GM12878 (cell line): Measurements from ENCODE around the gene SKP2. TPM values are rescaled to one million over a fixed set of nuclear protein-coding genes. Genes with fewer than 3 reads are reported as not detected.
"Not testable (repeated sequence)": the region's sequence is repeated elsewhere in the genome, so short reads cannot be mapped to it uniquely, and the experiment has no call there.

Experiments
- ATAC-seq: fragments of 200-7000 bp; cut with Tn5 transposase; 3 replicates; pipeline ENCODE4 v1.9.1; 2020; ENCODE audit warnings: mild to moderate bottlenecking, moderate library complexity
- BruUV-seq: library from RNA; stranded (reverse); fragments of 400-500 nt; replicated peaks from 2 replicates; lab custom pipeline; 2021; lab: Mats Ljungman, UMichigan
- CTCF ChIA-PET: fragments of 300-600 bp; sonication (Branson Sonifier 250); formaldehyde crosslinking; extraction: SDS; loops from one replicate; lab custom pipeline; 2021; ENCODE audit warnings: inconsistent platforms; lab: Yijun Ruan, JAX
- POLR2A ChIA-PET: fragments of 350-600 bp; formaldehyde crosslinking; extraction: SDS; loops from one replicate; lab custom pipeline; 2021; ENCODE audit warnings: inconsistent platforms; lab: Charles Lee
- RAD21 ChIA-PET: fragments of 300-600 bp; sonication (Branson Sonifier 250); formaldehyde crosslinking; loops from one replicate; lab custom pipeline; 2023; ENCODE audit warnings: antibody characterized with exemption; ENCODE audit not compliant: unreplicated experiment; lab: Charles Lee
- SMC1A ChIA-PET: fragments of 300-600 bp; sonication (Branson Sonifier 250); formaldehyde crosslinking; loops from one replicate; lab custom pipeline; 2023; ENCODE audit not compliant: unreplicated experiment, uncharacterized antibody; lab: Charles Lee
- DNase-seq: peaks from one replicate; pipeline ENCODE4 v3.0.0-alpha.2; 2011; ENCODE audit warnings: low read depth, low spot score
- FAIRE-seq: peaks from 3 replicates; lab custom pipeline; 2011; peaks lifted over from hg19 to GRCh38; lab: Jason Lieb, UNC
- H2AFZ ChIP-seq: 2 replicates; pipeline ENCODE4 v1.6.0; 2011; ENCODE audit warnings: low read depth, low read length, control low read depth; ENCODE audit not compliant: control insufficient read depth
- H3K27ac ChIP-seq: 2 replicates; pipeline ENCODE4 v1.5.1; 2011; ENCODE audit warnings: control low read depth; ENCODE audit not compliant: control insufficient read depth, insufficient read depth
- H3K27me3 ChIP-seq, 2 experiments: replicated peaks in 1 of 2; 2 replicates each; pipeline versions ENCODE4 v1.6.0 to v1.6.1; 2011; ENCODE audit warnings: low read length in 1 of 2; ENCODE audit not compliant: control insufficient read depth in 2 of 2, insufficient read depth in 2 of 2
- H3K36me3 ChIP-seq, 2 experiments: 2 replicates each; pipeline ENCODE4 v1.5.1; 2011; ENCODE audit warnings: low read length in 1 of 2; ENCODE audit not compliant: control insufficient read depth in 2 of 2, insufficient read depth in 2 of 2
- H3K4me1 ChIP-seq: 2 replicates; pipeline ENCODE4 v1.6.1; 2011; ENCODE audit warnings: mild to moderate bottlenecking, low read length, moderate library complexity, mixed read lengths; ENCODE audit not compliant: control insufficient read depth, insufficient read depth
- H3K4me2 ChIP-seq: 2 replicates; pipeline ENCODE4 v1.6.0; 2011; ENCODE audit warnings: control low read depth; ENCODE audit not compliant: control insufficient read depth, insufficient read depth
- H3K4me3 ChIP-seq: fragments of 200-600 bp; sonication (generic); 2 replicates; pipeline ENCODE4 v1.5.1; 2016
- H3K79me2 ChIP-seq: 2 replicates; pipeline ENCODE4 v1.6.0; 2011; ENCODE audit warnings: low read length; ENCODE audit not compliant: control insufficient read depth, insufficient read depth
- H3K9ac ChIP-seq: 2 replicates; pipeline ENCODE4 v1.8.0; 2011; ENCODE audit warnings: low read length, control low read depth, mixed read lengths; ENCODE audit not compliant: control insufficient read depth, insufficient read depth
- H3K9me3 ChIP-seq: replicated peaks from 3 replicates; pipeline ENCODE4 v1.5.1; 2011; ENCODE audit warnings: mild to moderate bottlenecking, low read length; ENCODE audit not compliant: control insufficient read depth, insufficient read depth
- H4K20me1 ChIP-seq: 2 replicates; pipeline ENCODE4 v1.6.0; 2011; ENCODE audit not compliant: control insufficient read depth, insufficient read depth
- BRCA1 ChIP-seq: IDR thresholded peaks from 2 replicates; pipeline ENCODE4 v1.6.1; 2011; ENCODE audit warnings: low read depth, low read length, improper control_type of control experiment
- WGBS: methylation state at CpG from one replicate; pipeline ENCODE4 v1.1.6; 2016; ENCODE audit warnings: low lambda C conversion rate; ENCODE audit not compliant: insufficient replicate concordance, insufficient coverage; ENCODE audit errors: missing lambda C conversion rate; 5-methylcytosine and 5-hydroxymethylcytosine counted together
- in situ Hi-C: fragments of 300-500 bp; cut with MboI; formaldehyde crosslinking; loops from 9 replicates; pipeline ENCODE4 v1.14.3; 2018; ENCODE audit warnings: mixed read lengths
- intact Hi-C: fragments of 100-400 bp; cut with micrococcal nuclease; formaldehyde crosslinking; loops from one replicate; pipeline ENCODE4 v1.14.2; 2022; ENCODE audit not compliant: unreplicated experiment
- polyA plus RNA-seq, 11 experiments: library from polyadenylated mRNA; depleted of rRNA in 4 of 11; unstranded in 6 of 11; stranded (reverse) in 5 of 11; fragments of >200 nt; fragmentation: Nextera tagmentation in 4 of 11; fragmentation: Illumina TruSeq in 1 of 11; extraction: Ambion mirVana in 4 of 11; extraction: Trizol in 1 of 11; gene quantifications; 1 replicate in 1 of 11; 2 replicates in 10 of 11; pipeline versions ENCODE4 v1.2.1 to v1.2.3, GENCODE V29; 2011 to 2016; ENCODE audit warnings: inconsistent platforms in 2 of 11, missing spikeins in 2 of 11, low read depth in 1 of 11
- total RNA-seq, 4 experiments: library from RNA; depleted of rRNA in 3 of 4; stranded (reverse); fragments of >200 nt in 3 of 4; fragmentation: Illumina TruSeq in 1 of 4; extraction: Trizol in 1 of 4; gene quantifications; 2 replicates each; pipeline versions ENCODE4 v1.2.1 to v1.2.3, GENCODE V29; 2013 to 2021

The SKP2 gene
- total and polyA plus RNA-seq, 10 of the 15 experiments (the other 5 are each of a cell fraction or from before 2014, with no cell fraction given), result 13.9 to 50.8 (median 36.9) TPM

- intact Hi-C loops (no loop called here), in situ Hi-C loops (no loop called here)
- SMC1A ChIA-PET, result interaction anchor here (0.8 to 2.0 kb wide), 2 partner anchors 10 to 31 kb away, joined by 3 to 4 read pairs; no protein-coding TSS in a partner anchor
- Histone ChIP-seq H3K4me3 (no peak overlapping the region), H3K27ac (no peak overlapping the region), H3K4me2 (no peak overlapping the region), H3K9ac (no peak overlapping the region), H3K4me1 (no peaks in the 10 kb centered on the region), H2AFZ (no peak overlapping the region), H3K79me2 (no peaks in the 10 kb centered on the region), H4K20me1 (no peaks in the 10 kb centered on the region), H3K27me3 (no peaks in the 10 kb centered on the region), H3K36me3 (peaks cover 0 to 3% of the 10 kb centered on the region in 2 experiments; a peak in 2 of 4 replicates), H3K9me3 (no peaks in the 10 kb centered on the region)
- FAIRE-seq (no peak), ATAC-seq (no peak), DNase-seq (no peak)
- RAD21 ChIA-PET, result no interaction called here
- BruUV-seq, result no TSS peak
- CTCF ChIA-PET, result interaction anchor here (0.7 to 1.5 kb wide), 3 partner anchors 20 to 54 kb away, joined by 3 read pairs; no protein-coding TSS in a partner anchor
- POLR2A ChIA-PET, result no interaction called here
- no peak for TF ChIP-seq BRCA1
Observed at GRCh38 chr5:36198281-36198680, 46.4 kb downstream of the SKP2 start.

- H3K4me1 ChIP-seq, in situ Hi-C loops, H3K9ac ChIP-seq, BruUV-seq, POLR2A ChIA-PET, H3K36me3 ChIP-seq, FAIRE-seq, H3K27me3 ChIP-seq, DNase-seq, H3K9me3 ChIP-seq, intact Hi-C loops, RAD21 ChIA-PET, H3K4me2 ChIP-seq, H4K20me1 ChIP-seq, H3K79me2 ChIP-seq, H2AFZ ChIP-seq, H3K27ac ChIP-seq, ATAC-seq, H3K4me3 ChIP-seq: not testable (repeated sequence)
- ChIA-PET CTCF (interaction anchor here (1.5 kb wide), 1 partner anchor 54 kb away, joined by 3 read pairs; no protein-coding TSS in a partner anchor), SMC1A (interaction anchor here (1.0 to 2.0 kb wide), 3 partner anchors 10 to 54 kb away, joined by 3 to 4 read pairs (median 3); no protein-coding TSS in a partner anchor)
- WGBS, result 68% methylated on average over 1 of the region's 3 CpGs
Observed at GRCh38 chr5:36198783-36199182, 46.9 kb downstream of the SKP2 start.
